GM12892 (cell line): ENCODE measurements around the gene HOMER2.
"Not testable (repeated sequence)": the region's sequence is repeated elsewhere in the genome, so short reads cannot be mapped to it uniquely, and the experiment has no call there.

Experiments
- DNase-seq: peaks from one replicate; pipeline ENCODE4 v3.0.0; 2011; ENCODE audit not compliant: insufficient read length
- FAIRE-seq: peaks from 2 replicates; lab custom pipeline; 2011; peaks lifted over from hg19 to GRCh38; lab: Jason Lieb, UNC
- POLR2A ChIP-seq: IDR thresholded peaks from 2 replicates; pipeline ENCODE4 v1.6.1; 2011; ENCODE audit warnings: low read depth, low read length, control low read depth
- POLR2AphosphoS5 ChIP-seq: IDR thresholded peaks from 2 replicates; pipeline ENCODE4 v1.6.1; 2011; ENCODE audit warnings: low read depth, low read length, control low read depth
- TAF1 ChIP-seq: IDR thresholded peaks from 2 replicates; pipeline ENCODE4 v1.6.1; 2011; ENCODE audit warnings: low read depth, mild to moderate bottlenecking, control low read depth, low read length, borderline replicate concordance

HOMER2 gene

DNA sequence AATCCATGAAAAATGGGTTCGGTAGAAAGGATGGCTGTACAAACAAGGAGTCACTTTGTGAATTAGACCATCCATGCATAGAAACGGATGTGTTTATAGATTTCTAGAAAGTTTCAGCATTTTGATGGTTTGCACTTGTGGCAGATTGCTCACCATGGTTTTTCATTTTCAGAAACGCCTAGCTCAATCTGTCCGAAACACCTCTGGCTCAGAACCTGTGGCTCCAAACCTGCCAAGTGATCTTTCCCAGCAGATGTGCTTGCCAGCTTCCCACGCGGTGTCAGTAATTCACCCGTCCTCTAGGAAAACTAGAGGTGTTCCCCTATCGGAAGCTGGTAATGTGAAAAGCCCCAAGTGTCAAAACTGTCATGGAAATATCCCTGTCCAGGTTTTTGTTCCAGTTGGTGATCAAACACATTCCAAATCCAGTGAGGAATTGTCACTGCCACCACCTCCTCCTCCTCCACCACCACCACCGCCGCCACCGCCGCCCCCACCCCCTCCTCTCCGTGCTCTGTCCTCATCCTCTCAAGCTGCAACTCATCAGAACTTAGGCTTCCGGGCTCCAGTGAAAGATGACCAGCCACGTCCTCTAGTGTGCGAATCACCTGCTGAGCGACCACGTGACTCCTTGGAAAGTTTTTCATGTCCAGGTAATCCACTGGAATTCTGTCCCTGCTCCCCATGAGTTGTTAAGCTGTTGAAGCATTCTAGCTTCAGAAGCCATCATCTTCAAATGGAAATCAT is 121.9 kb downstream of the HOMER2 start:
- TF ChIP-seq TAF1 (no peak), POLR2AphosphoS5 (no peak), POLR2A (no peak)
- DNase-seq (no peak), FAIRE-seq (no peak)

- TF ChIP-seq POLR2A: peak; percentile 31; the same call in 1 of the 2 replicates
- TF ChIP-seq POLR2AphosphoS5: 0 out of 2 replicates have a peak, but pooled peaks have one; percentile 57
- TF ChIP-seq TAF1: no peak
- FAIRE-seq: no peak
These were observed 123.3 kb downstream of the HOMER2 start for GRCh38 chr15:82829234-82829633.

DNA sequence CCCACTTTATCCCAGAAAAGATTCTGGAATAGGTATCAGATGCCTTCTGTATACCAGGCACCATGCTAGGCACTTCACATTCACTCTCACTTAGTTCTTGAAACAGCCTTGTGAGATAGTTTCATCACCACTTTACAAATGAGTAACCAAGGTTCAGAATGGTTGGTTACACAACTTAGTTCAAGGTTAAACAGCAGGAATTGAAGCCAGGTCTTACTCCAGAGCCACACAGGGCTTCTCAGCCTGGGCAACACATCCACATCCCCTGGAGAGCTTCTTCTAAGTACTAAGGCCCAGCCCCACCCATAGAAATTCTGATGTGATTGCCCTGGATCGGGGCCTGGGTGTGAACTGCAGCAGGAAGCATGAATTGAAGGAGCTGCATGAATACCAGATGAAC is 124.4 kb downstream of the HOMER2 start:
- TF ChIP-seq POLR2A (no peak), TAF1 (no peak), POLR2AphosphoS5 (no peak)
- DNase-seq (no peak), FAIRE-seq (no peak)

More at GRCh38 chr15:82829234-82829633, 123.3 kb downstream of the HOMER2 start:
- DNase-seq: no peak

DNA sequence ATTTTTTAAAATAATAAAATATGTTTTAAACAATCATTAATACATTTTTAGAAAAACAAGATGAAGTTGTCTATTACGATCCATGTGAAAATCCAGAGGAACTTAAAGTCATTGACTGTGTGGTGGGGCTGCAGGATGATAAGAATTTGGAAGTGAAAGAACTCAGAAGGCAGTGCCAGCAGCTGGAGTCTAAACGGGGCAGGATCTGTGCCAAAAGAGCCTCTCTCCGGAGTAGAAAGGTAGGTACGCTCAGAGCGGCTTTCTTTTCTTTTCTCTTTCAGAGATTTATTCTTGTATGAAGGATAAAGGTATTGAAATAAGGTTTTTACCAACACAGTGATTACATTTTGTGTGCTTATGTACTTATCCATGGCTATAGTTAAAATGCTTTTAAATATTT is 129.5 kb downstream of the HOMER2 start:
- TF ChIP-seq TAF1: no peak
- no peak for TF ChIP-seq POLR2A
- TF ChIP-seq POLR2AphosphoS5: no peak
- DNase-seq (no peak), FAIRE-seq (no peak)

DNA sequence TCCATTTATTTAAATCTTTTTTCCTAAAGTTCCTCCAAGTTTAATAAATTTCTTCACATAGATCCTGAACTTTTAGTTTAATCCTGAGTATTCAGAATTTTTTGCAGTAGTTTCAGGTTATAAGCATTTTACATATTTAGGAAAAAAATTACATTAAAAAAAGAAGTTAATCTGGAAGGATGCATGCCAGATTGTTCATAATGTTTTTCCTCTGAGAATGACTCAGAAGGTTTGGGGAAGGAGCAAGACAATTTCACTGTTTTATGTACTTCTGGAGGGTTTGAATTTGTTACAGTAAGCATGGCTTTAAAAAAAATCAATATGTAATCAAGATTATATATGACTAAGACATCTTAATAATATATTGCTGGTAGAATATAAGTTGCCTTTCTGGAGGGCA is 130.7 kb downstream of the HOMER2 start:
- not testable (repeated sequence) for FAIRE-seq, DNase-seq

DNA sequence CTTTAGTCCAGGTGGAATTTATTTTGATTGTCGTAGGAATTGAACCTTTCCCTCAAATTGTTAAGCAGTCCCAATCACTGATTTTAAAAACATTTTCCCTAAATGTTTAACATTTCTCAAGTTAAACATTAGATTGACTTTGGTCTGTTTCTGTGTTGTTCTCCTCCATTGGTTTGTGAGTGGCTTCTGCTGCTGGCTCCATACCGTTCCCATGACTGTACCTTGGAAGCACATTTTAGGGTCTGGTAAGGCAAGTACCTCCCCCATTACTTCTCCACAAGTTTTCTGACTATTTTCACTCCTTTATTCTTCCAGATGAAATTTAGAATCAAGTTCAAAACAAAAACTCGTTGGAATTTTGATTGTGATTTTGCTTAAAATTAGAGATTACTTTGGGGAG is 131.1 kb downstream of the HOMER2 start:
- FAIRE-seq, DNase-seq: not testable (repeated sequence)

DNA sequence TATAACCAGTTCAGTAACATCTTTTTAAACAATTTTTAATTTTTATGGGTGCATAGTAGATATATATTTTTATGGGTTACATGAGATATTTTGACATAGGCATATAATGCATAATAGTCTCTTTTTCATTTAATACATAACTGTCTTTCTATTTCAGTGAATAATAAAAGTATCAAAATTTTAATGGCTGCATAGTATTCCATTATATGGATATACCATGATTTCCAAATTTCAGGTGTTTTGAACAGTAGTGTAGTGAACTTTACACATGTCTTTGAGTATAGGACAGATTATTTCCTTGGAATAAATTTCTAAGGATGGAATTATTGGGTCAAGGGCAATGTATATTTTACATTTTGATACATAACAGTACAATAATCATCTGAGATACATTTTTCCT is 132.4 kb downstream of the HOMER2 start:
- DNase-seq (no peak), FAIRE-seq (no peak)
- no peak for TF ChIP-seq TAF1
- TF ChIP-seq POLR2AphosphoS5: no peak
- no peak for TF ChIP-seq POLR2A

GRCh38 chr15:82812994-82813393 is 139.5 kb downstream of the HOMER2 start:
- no peak for DNase-seq
- no peak for TF ChIP-seq POLR2A
- TF ChIP-seq TAF1: no peak
- no peak for TF ChIP-seq POLR2AphosphoS5
- no peak for FAIRE-seq

GRCh38 chr15:82810890-82811426 is 141.6 kb downstream of the HOMER2 start:
- FAIRE-seq (no peak), DNase-seq (no peak)
- TF ChIP-seq TAF1 (no peak), POLR2A (no peak), POLR2AphosphoS5 (no peak)

DNA sequence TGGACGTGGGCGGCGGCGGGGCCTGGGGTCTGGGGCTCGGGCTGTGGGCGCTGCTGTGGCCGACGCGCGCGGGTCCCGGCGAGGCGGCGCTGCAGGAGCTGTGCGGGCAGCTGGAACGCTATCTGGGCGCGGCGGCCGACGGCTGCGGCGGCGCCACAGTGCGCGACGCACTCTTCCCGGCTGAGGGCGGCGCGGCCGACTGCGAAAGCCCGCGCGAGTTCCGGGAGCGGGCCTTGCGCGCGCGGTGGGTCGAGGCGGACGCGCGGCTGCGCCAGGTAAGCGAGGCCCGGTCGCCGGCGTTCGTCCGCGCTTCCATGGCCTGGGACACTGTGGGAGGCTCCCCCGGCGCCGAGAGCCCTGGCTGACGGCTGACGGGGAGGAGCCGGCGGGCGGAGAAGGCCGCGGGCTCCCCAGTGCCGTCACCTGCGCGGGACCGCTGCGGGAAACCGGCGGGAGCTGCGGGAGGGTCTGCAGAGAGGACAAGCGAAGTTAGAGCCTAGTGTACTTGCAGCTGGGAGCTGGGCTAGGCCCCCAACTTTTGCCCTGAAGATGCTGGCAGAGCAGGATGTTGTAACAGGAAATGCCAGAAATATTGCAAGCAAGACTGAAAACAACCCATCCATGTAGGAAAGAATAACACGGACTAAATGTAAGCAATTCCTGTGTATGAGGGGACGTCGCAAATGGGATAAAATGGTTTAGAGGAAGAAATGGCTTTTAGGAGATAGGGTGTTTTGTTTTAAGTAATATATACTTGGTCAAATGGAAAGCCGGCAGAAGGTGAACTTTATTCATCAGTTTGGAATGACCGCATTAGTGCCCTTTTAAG is 142.2 kb downstream of the HOMER2 start:
- TF ChIP-seq POLR2AphosphoS5 (no peak), POLR2A (no peak), TAF1 (no peak)
- FAIRE-seq (no peak), DNase-seq (no peak)

- peak; percentile 98 for FAIRE-seq
- TF ChIP-seq TAF1 (peak; percentile 79; the same call in 1 of the 2 replicates), POLR2A (peak; percentile 91), POLR2AphosphoS5 (peak; percentile 79)
- DNase-seq: peak; percentile 66
These were observed 143.0 kb downstream of the HOMER2 start, which contains the start of gene WHAMM for GRCh38 chr15:82809308-82810060. Gene WHAMM (plus strand): TSS chr15:82809628. CDS start chr15:82809727, 99 bp downstream.
